ENCODE measurements around the gene PRCD. TPM values are rescaled to one million over a fixed set of nuclear protein-coding genes. Genes with fewer than 3 reads are reported as not detected.
A peak's percentile ranks its signal among the peaks of the same experiment; 100 is the strongest.
"Not testable (repeated sequence)": the region's sequence is repeated elsewhere in the genome, so short reads cannot be mapped to it uniquely, and the experiment has no call there.

Gene PRCD
- total RNA-seq, 2 donors from 2014 or later = 0.29 to 1.2 TPM

DNA sequence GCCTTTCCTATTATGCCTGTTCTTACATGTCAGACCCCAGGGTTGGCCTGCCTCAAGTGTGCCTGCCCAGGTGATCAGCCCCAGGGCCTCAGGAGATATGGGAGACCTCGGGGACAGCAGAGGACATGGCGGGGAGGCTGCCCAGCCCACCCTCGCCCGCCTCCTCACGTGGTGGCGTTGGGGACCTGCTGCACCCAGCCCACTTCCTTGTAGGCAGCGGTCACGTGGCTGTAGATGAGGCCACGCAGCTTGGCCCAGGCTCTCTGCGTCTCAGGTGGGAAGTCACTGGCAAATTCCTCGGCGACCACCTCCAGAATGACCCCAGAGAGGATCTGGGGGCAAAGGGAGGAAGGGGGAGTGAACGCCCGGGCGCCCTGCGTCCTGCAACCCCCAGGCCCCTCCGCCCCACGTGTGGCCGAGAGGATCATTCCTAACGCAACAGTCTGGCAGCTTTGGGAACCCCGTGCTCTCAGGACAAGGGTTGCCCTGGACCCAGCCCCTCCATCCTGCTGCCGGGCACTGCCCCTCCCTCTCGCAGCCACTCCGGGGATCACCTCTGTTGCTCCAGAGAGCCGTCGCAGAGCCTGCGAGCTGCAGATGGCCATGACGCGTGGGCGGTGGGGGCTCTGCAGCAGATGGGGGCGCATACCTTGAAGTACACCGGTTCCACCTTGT is 8.9 kb upstream of the PRCD start:
- TF ChIP-seq, protein P1, sequence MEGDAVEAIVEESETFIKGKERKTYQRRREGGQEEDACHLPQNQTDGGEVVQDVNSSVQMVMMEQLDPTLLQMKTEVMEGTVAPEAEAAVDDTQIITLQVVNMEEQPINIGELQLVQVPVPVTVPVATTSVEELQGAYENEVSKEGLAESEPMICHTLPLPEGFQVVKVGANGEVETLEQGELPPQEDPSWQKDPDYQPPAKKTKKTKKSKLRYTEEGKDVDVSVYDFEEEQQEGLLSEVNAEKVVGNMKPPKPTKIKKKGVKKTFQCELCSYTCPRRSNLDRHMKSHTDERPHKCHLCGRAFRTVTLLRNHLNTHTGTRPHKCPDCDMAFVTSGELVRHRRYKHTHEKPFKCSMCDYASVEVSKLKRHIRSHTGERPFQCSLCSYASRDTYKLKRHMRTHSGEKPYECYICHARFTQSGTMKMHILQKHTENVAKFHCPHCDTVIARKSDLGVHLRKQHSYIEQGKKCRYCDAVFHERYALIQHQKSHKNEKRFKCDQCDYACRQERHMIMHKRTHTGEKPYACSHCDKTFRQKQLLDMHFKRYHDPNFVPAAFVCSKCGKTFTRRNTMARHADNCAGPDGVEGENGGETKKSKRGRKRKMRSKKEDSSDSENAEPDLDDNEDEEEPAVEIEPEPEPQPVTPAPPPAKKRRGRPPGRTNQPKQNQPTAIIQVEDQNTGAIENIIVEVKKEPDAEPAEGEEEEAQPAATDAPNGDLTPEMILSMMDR (IDR thresholded peaks at IDR 0.05) = no peak
- Histone ChIP-seq H3K4me3 (no peak overlapping the region), H3K9me3 (no peaks in the 10 kb centered on the region), H3K36me3 (no peaks in the 10 kb centered on the region), H3K4me1 (peaks cover 12% of the 10 kb centered on the region), H3K9ac (ENCODE audit: low read depth in 2 of 2, low read length in 2 of 2) (peak overlapping the region; percentile 47 to 48), H3K27ac (peak overlapping the region; percentile 74), H3K27me3 (no peaks in the 10 kb centered on the region)
- no peak for DNase-seq
- intact Hi-C loops (cut with DNase I) = no loop called here

DNA sequence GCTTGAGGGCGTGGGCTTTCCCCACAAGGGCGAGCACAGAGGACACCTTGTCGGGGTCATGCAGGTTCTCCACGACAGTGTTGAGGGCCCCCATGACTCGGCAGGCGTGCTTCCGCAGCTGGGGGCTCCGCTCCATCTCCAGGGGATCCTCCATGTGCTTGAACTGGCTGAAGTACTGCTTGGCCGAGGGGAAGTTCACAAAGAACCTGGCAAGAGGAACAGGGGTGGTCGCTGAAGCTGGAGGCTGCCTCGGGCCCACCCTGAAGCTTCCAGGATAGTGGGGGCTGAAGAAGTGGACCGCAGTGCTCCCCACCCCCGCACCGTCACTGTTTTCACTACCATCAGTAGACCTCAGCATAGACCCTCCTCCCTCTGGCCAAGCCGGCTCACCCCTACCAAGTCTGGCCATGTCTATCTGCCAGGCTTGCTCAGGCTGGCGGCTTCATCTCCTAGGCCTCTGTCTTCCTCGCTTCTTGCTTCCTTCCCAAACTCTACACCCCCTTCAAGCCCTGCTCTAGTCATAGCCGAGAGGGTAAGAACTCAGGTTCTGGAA is 8.3 kb upstream of the PRCD start:
- peaks cover under 1% of the 10 kb centered on the region for H3K27me3 ChIP-seq
- no peak for DNase-seq
- H3K27ac ChIP-seq = peak overlapping the region; percentile 74
- no peaks in the 10 kb centered on the region for H3K9me3 ChIP-seq
- no peak overlapping the region for H3K4me3 ChIP-seq
- intact Hi-C loops (cut with DNase I) = no loop called here
- no peaks in the 10 kb centered on the region for H3K36me3 ChIP-seq
- H3K9ac ChIP-seq (ENCODE audit: low read depth in 2 of 2, low read length in 2 of 2) = peak overlapping the region; percentile 0 to 12
- H3K4me1 ChIP-seq = peaks cover 12% of the 10 kb centered on the region
- TF ChIP-seq, protein P1 (IDR thresholded peaks at IDR 0.05) = no peak

DNA sequence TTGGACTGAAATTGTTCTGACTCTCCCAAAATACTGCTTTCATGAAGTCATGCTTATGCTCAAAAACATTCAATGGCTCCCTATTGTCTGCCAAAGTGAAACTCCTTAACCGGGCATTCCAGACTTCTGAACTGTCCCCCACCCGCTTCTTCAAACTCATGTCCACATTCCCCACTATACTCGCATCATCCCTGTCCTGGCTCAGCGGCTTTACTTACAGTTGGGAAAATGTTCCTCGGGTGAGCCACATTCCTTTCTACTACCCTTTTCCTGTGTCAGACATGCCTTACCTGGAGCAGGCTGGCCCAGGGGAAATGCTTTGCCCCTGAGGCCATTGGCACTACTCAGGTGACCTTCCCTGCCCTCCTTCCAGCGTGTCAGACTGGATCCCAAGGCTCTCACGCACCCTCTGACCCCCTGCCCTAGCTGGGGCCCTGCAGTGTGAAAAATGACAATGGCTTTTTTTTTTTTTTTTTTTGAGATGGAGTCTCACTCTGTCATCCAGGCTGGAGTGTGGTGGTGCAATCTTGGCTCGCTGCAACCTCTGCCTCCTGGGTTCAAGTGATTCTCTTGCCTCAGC is 7.7 kb upstream of the PRCD start:
- Histone ChIP-seq H3K36me3 (no peaks in the 10 kb centered on the region), H3K4me3 (no peak overlapping the region), H3K4me1 (peaks cover 12% of the 10 kb centered on the region), H3K9ac (ENCODE audit: low read depth in 2 of 2, low read length in 2 of 2) (no peak overlapping the region), H3K27me3 (peaks cover 6% of the 10 kb centered on the region), H3K27ac (no peak overlapping the region), H3K9me3 (no peaks in the 10 kb centered on the region)
- TF ChIP-seq, protein P1 (IDR thresholded peaks at IDR 0.05) = no peak
- intact Hi-C loops (cut with DNase I) = no loop called here
- DNase-seq = no peak

DNA sequence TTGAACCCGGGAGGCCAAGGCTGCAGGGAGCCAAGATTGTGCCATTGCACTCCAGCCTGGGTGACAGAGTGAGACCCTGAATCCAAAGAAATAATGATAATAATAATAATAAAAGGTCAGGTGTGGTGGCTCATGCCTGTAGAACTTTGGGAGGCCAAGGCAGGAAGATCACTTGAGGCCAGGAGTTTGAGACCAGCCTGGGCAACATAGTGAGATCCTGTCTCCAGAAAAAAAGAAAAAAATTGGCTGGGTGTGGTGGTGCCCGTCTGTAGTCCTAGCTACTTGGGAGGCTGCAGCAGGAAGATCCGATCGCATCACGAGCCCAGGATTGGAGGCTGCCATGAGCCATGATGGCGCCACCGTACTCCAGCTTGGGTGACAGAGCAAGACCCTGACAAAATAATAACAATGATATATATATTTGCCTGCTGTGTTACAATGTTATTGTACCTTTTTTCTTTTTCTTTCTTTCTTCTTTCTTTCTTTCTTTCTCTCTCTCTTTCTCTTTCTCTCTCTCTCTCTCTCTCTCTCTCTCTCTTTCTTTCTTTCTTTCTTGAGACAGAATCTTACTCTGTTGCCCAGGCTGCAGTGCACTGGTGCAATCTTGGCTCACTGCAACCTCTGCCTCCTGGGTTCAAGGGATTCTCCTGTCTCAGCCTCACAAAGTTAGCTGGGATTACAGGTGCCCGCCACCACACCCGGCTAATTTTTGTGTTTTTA is 6.0 kb upstream of the PRCD start:
- H3K27me3 ChIP-seq = peaks cover 19% of the 10 kb centered on the region
- peaks cover 12% of the 10 kb centered on the region for H3K4me1 ChIP-seq
- H3K36me3 ChIP-seq; DNase-seq; intact Hi-C loops (cut with DNase I); H3K4me3 ChIP-seq; H3K27ac ChIP-seq; H3K9ac ChIP-seq (ENCODE audit: low read depth in 2 of 2, low read length in 2 of 2); H3K9me3 ChIP-seq: not testable (repeated sequence)

DNA sequence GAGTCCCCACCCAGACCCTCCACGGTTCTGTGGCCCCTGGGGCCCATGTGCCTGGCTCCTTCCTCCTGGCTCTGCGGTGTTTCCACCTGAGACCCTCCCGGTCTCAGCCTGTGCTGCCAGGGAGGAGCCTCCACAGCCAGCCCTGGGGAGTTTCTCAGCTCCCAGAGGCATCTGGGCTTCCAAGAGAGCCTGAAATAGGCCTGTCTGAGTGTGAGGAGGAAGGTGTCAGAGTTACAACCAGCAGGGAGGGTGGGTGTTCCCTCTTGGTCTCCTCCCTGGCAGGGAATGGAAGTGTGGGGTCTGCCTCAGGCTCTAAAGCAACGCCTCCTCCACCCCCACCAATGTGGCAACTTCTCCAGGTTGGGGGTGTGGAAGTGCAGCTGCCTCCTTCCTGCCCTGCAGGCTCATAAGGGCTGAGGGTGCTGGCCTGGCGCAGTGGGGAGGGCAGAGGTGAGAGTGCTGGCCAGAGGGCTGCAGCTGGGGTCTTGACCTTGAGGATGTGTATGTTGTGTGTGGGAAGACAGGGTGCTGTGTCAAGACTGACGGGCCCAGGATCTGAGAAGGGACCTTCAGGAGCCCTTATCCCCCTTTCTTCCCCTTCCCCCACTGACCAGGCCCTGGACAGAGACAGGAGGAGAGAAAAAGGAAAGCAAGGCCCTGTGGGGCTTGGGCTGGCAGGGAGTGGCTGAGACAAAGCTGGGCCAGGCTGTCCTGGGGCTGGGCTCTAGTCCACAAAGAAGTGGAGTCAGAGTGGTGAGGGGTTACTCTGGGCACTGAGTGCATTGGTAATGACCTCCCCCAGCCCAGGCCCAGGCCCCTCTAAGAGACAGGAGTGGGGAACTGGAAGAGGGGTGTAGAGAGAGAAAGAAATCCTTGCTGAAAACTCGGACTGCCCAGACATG is 4.8 kb upstream of the PRCD start:
- Histone ChIP-seq H3K4me3 (no peak overlapping the region), H3K4me1 (peaks cover 3% of the 10 kb centered on the region), H3K36me3 (no peaks in the 10 kb centered on the region), H3K9me3 (no peaks in the 10 kb centered on the region), H3K27me3 (peaks cover 24% of the 10 kb centered on the region), H3K27ac (no peak overlapping the region), H3K9ac (ENCODE audit: low read depth in 2 of 2, low read length in 2 of 2) (peak overlapping the region; percentile 0 to 61)
- intact Hi-C loops (cut with DNase I) = no loop called here
- no peak for DNase-seq
- TF ChIP-seq, protein P1 (IDR thresholded peaks at IDR 0.05) = no peak

All from colonic mucosa (tissue), 4 donors.